UCSD-AML1 (cell line): ENCODE measurements around the gene KLHL22.
A peak's percentile ranks its signal among the peaks of the same experiment; 100 is the strongest.

Experiments
- DNase-seq: peaks from one replicate; lab custom pipeline; 2025; ENCODE audit not compliant: unreplicated experiment; lab: John Stamatoyannopoulos, UW

Gene KLHL22

DNA sequence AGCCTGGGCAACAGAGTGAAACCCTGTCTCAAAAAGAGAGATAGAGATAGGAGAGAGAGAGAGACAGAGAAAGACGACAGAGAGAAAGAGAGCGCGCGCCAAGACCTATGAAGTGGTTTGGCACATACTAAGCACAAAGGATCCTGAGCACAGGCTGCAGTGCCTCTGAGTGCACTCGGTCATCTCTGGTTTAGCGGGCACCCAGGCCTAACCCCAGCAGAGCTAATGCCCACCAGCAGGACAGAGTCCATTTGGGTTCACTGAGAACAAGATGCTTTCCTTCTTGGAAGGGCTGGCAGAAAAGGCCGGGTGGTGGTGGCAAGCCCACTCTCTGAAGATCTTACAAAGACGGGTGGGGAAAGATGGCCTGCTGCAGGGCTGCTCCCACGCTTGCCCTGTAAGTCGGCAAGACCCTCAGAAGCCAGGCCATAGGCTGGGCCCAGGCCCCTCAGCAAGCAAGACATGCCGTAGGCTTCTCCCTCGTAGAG lies 61.3 kb downstream of the KLHL22 start:
- no peak for DNase-seq

DNA sequence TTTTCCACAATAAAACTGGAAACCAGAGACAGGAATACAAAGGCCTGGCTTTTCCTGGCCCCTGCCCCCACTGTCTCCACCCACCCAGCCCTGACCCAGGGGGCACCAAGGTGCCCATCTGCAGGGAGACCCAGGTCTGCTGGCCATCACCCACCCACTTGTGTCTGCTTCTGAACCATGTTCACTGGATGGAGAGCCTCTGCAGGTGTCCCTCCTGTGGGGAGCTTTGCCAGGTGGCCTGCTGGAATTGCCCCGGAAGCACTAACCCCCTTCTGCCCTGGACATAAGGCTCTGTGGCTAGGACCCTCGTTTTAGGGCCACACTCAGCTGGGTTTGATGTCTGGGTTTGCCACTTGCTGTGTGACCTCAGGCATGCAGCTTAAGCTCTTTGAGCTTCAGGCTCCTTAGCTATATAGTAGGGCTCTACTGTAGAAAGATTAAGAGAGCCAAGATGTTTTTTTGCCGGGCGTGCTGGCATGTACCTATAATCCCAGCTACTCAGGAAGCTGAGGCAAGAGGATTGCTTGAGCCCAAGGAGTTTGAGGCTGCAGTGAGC lies 61.8 kb downstream of the KLHL22 start:
- DNase-seq = no peak

- DNase-seq = no peak
Measured at GRCh38 chr22:20433191-20433590, 62.4 kb downstream of the KLHL22 start.

GRCh38 chr22:20432244-20432686 lies 63.3 kb downstream of the KLHL22 start:
- DNase-seq = no peak

GRCh38 chr22:20431511-20432192 lies 63.9 kb downstream of the KLHL22 start:
- no peak for DNase-seq

DNA sequence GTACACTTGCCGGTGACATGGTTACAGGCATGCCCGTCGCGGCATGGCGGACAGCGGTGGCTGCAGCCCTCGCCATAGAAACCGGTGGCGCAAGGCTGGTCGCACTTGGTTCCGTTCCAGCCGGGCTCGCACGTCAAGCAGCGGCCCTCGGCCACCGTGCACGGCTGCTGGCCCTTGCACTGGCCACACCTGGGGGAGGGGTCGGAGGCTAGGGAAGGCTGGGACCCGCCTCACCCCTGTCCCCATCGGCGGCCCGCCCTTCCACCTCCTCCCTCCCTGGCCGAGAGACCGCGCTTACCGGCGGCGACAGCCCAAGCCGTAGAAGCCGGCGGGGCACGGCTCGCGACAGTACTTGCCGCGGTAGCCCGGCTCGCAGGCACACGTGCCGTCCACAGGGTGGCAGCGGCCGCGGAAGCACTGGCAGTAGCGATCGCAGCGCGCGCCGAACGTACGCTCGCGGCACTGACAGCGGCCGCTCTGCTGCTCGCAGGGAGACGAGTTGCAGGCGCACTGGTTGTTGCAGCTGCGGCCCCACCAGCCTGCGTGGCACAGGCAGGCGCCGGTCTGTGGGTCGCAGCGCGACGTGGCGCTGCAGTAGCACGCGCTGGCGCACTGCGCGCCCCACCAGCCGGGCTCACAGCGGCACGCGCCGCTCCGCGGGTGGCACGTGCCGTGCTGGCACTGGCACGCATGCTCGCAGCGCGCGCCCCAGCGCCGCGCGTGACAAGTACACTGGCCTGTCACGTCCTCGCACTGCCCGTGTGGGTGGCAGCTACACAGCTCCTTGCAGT lies 64.7 kb downstream of the KLHL22 start:
- DNase-seq = peak; percentile 45

GRCh38 chr22:20430101-20430719 lies 65.4 kb downstream of the KLHL22 start:
- DNase-seq = no peak

- peak; percentile 65 for DNase-seq
Measured at GRCh38 chr22:20429254-20430100, 66.1 kb downstream of the KLHL22 start.

GRCh38 chr22:20428496-20429253 lies 66.9 kb downstream of the KLHL22 start:
- no peak for DNase-seq

DNA sequence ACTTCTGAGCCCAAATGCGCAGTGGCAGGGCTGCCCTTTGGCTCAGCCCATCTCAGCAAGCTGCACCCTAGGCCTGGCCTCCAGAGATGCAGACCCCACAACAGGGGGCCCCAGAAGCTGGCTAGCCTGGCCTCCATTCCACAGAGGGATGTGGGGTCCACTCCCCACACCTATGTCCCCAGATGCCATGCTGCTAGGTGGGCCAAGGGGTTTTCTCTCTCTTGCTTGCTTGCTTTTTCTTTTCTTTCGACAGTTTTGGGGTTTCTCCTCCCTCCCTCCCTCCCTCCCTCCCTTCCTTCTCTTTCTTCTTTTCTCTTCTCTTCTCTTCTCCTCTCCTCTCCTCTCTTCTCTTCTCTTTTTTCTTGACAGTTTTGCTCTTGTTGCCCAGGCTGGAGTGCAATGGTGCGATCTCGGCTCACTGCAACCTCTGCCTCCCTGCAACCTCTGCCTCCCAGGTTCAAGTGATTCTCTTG lies 67.6 kb downstream of the KLHL22 start:
- no peak for DNase-seq

GRCh38 chr22:20427104-20427944 lies 68.3 kb downstream of the KLHL22 start:
- no peak for DNase-seq

DNA sequence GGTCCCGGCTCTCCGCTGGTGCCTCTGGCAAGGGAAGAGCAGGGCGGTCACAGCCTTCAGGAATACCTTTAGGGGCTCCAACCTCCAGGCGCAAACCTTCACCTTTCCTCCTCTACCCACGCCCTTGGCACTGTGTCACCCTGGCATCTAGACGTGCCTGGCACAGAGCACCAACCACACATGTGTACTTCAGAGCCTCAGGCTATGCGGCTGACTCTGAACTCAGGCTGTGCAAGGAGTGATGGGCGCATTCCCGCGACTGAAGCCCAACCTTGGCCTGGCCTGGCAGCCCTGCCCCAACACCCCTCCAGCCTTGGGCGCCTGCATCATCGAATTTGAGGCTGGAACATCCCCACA lies 69.4 kb downstream of the KLHL22 start:
- no peak for DNase-seq

DNA sequence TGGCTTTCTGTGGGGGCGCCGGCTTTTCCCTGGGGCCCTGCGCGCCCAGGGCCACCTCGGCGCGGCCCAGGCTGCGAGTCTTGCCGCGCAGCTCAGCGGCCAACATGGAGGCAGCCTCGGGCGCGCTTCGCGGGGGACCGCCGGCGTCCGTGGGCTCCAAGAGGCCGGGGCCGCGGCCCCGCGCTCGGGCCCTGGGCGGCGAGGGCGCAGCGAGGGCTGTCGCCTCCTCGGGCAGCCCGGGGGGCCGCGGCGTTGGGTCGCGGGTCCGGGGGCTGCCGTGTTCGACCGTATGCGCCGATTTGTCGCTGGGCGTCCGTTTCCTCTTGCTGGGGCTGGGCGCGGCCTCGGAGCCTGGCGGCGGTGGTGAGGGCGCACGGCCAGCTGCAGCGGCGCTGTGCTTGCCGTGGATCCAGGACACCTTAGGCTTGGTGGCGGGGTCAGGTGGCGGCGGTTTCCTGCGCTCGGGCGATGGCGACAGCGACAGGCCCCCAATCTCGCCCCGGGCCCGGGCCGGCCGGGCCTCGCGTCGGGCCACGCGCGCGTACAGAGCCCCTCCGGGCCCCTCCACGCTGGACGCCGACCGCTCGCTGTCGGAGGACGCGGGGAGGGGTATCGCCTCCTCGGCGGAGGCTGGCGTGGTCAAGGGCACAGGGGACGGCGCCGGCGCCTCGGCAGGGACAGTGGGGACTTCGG lies 69.9 kb downstream of the KLHL22 start:
- DNase-seq = no peak

- no peak for DNase-seq
Measured at GRCh38 chr22:20424932-20425565, 70.5 kb downstream of the KLHL22 start.

DNA sequence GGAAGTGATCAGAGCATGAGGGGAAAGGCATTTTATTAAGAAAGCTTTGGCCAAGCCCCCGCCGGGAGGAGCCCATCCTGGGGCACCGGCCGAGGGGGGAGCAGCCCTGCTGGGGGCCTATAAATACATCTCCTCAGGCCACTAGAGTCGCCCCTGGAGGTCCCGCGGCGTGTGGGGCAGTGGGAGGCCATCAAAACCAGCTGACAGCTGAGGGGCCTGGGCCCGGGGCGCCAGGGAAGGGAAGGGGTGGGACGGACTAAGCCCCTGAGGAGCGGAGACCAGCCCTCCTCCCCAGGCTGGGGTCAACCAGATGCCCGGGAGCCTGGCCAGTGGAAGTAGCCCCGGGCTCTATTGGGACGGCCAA lies 71.0 kb downstream of the KLHL22 start:
- no peak for DNase-seq

GRCh38 chr22:20423906-20424551 lies 71.6 kb downstream of the KLHL22 start:
- no peak for DNase-seq
